ENCODE measurements around the gene ZNF407. TPM values are rescaled to one million over a fixed set of nuclear protein-coding genes. Genes with fewer than 3 reads are reported as not detected.

The ZNF407 gene
- total RNA-seq, 4 donors from 2014 or later, result 18.1 to 29.1 (median 19.7) TPM

GRCh38 chr18:74899554-74899953 is 301.9 kb downstream of the ZNF407 start:
- Histone ChIP-seq H3K4me3 (no peak overlapping the region), H3K9me3 (no peaks in the 10 kb centered on the region), H3K27me3 (no peaks in the 10 kb centered on the region), H3K4me1 (no peaks in the 10 kb centered on the region), H3K27ac (no peak overlapping the region), H3K36me3 (no peaks in the 10 kb centered on the region)
- WGBS, 2 donors (ENCODE audit: low coverage in 1 of 2), result 72 to 89% methylated on average over 3 to 5 of the region's 5 CpGs
- ATAC-seq, result no peak
- TF ChIP-seq CTCF (IDR thresholded peaks at IDR 0.05) (no peak), EP300 (IDR thresholded peaks at IDR 0.05) (no peak), POLR2A (IDR thresholded peaks at IDR 0.05) (no peak), POLR2AphosphoS5 (IDR thresholded peaks at IDR 0.05) (no peak)

- TF ChIP-seq POLR2A (IDR thresholded peaks at IDR 0.05) (no peak), POLR2AphosphoS5 (IDR thresholded peaks at IDR 0.05) (no peak), EP300 (IDR thresholded peaks at IDR 0.05) (no peak), CTCF (IDR thresholded peaks at IDR 0.05) (no peak)
- WGBS, 2 donors (ENCODE audit: low coverage in 1 of 2), result 91 to 94% methylated on average over 4 of the region's 4 CpGs
- no peak overlapping the region for H3K27ac ChIP-seq
- H3K27me3 ChIP-seq, result no peaks in the 10 kb centered on the region
- H3K4me3 ChIP-seq, result no peak overlapping the region
- ATAC-seq, result no peak
- no peaks in the 10 kb centered on the region for H3K9me3 ChIP-seq
- no peaks in the 10 kb centered on the region for H3K36me3 ChIP-seq
- H3K4me1 ChIP-seq, result no peaks in the 10 kb centered on the region
Observed at GRCh38 chr18:74901362-74902146, 303.9 kb downstream of the ZNF407 start.

GRCh38 chr18:74902147-74902455 is 304.4 kb downstream of the ZNF407 start:
- WGBS, 2 donors (ENCODE audit: low coverage in 1 of 2), result 64 to 91% methylated on average over 10 to 11 of the region's 13 CpGs
- Histone ChIP-seq H3K4me1 (no peaks in the 10 kb centered on the region), H3K36me3 (peaks cover 0 to 2% of the 10 kb centered on the region in 2 donors), H3K4me3 (no peak overlapping the region), H3K27me3 (no peaks in the 10 kb centered on the region), H3K27ac (no peak overlapping the region), H3K9me3 (no peaks in the 10 kb centered on the region)
- TF ChIP-seq CTCF (IDR thresholded peaks at IDR 0.05) (no peak), EP300 (IDR thresholded peaks at IDR 0.05) (no peak), POLR2AphosphoS5 (IDR thresholded peaks at IDR 0.05) (no peak), POLR2A (IDR thresholded peaks at IDR 0.05) (no peak)
- no peak for ATAC-seq

GRCh38 chr18:74905247-74905646 is 307.6 kb downstream of the ZNF407 start:
- H3K4me1 ChIP-seq, result no peaks in the 10 kb centered on the region
- peaks cover 0 to 6% of the 10 kb centered on the region in 2 donors for H3K36me3 ChIP-seq
- no peaks in the 10 kb centered on the region for H3K27me3 ChIP-seq
- H3K4me3 ChIP-seq, result no peak overlapping the region
- H3K9me3 ChIP-seq, result no peaks in the 10 kb centered on the region
- peak overlapping the region in 1 of 4 donors; percentile 26 for H3K27ac ChIP-seq
- ATAC-seq, result peak; percentile 31
- WGBS, 2 donors (ENCODE audit: low coverage in 1 of 2), result 49 to 68% methylated on average over 7 to 9 of the region's 15 CpGs
- TF ChIP-seq POLR2AphosphoS5 (IDR thresholded peaks at IDR 0.05) (no peak), POLR2A (IDR thresholded peaks at IDR 0.05) (no peak), EP300 (IDR thresholded peaks at IDR 0.05) (no peak), CTCF (IDR thresholded peaks at IDR 0.05) (no peak)

- no peak for ATAC-seq
- Histone ChIP-seq H3K4me1 (no peaks in the 10 kb centered on the region), H3K36me3 (peaks cover 0 to 6% of the 10 kb centered on the region in 2 donors), H3K27me3 (no peaks in the 10 kb centered on the region), H3K4me3 (no peak overlapping the region), H3K9me3 (no peaks in the 10 kb centered on the region), H3K27ac (no peak overlapping the region)
- 30 to 62% methylated on average over 2 of the region's 2 CpGs for WGBS, 2 donors (ENCODE audit: low coverage in 1 of 2)
- no peak for TF ChIP-seq CTCF (IDR thresholded peaks at IDR 0.05)
- no peak for TF ChIP-seq POLR2AphosphoS5 (IDR thresholded peaks at IDR 0.05)
- no peak for TF ChIP-seq POLR2A (IDR thresholded peaks at IDR 0.05)
- no peak for TF ChIP-seq EP300 (IDR thresholded peaks at IDR 0.05)
Observed at GRCh38 chr18:74906184-74906583, 308.5 kb downstream of the ZNF407 start.

Measured in gastroesophageal sphincter (tissue), 4 donors.